ENCODE data around the gene PRKCA.

DNA sequence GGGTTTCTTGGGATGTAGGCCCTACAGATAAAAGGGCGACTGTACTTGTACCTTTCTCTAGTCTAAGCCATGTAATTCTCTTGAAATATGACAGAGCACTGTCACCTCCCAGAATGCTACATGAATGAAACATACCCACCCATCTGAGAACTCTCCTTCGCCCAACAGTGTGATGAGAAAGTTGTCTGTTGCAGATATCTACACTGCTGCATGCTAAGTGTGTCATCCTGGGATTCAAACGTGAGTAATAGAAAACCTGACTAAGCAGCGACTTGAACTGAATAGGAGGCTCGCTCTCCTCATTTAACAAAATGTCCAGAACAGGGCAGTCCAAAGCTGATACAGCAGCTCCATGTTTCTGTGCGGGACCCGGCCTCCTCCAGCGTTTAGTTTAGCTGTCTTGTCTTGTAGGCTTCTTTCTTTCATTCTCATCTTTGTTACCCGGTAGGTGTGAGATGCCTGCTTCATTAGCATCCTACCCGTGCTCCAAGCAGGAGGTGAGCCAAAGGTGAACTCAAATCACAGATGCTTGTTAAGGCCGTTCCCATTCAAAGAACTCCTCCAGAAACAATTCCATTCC lies 211.9 kb downstream of the PRKCA start:
- TF ChIP-seq, protein P1, sequence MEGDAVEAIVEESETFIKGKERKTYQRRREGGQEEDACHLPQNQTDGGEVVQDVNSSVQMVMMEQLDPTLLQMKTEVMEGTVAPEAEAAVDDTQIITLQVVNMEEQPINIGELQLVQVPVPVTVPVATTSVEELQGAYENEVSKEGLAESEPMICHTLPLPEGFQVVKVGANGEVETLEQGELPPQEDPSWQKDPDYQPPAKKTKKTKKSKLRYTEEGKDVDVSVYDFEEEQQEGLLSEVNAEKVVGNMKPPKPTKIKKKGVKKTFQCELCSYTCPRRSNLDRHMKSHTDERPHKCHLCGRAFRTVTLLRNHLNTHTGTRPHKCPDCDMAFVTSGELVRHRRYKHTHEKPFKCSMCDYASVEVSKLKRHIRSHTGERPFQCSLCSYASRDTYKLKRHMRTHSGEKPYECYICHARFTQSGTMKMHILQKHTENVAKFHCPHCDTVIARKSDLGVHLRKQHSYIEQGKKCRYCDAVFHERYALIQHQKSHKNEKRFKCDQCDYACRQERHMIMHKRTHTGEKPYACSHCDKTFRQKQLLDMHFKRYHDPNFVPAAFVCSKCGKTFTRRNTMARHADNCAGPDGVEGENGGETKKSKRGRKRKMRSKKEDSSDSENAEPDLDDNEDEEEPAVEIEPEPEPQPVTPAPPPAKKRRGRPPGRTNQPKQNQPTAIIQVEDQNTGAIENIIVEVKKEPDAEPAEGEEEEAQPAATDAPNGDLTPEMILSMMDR (IDR thresholded peaks at IDR 0.05), result no peak
- TF ChIP-seq POLR2A (IDR thresholded peaks at IDR 0.05) (no peak), POLR2AphosphoS5 (IDR thresholded peaks at IDR 0.05; ENCODE audit: insufficient read depth in 1 of 2, low read depth in 1 of 2) (no peak)

Data from vagina (tissue), 2 donors.